ENCODE results near the gene ZNF460. TPM values are rescaled to one million over a fixed set of nuclear protein-coding genes. Genes with fewer than 3 reads are reported as not detected.
A peak's percentile ranks its signal among the peaks of the same experiment; 100 is the strongest.

The ZNF460 gene
- total RNA-seq, 2 experiments from 2014 or later, result 62.5 to 94.7 TPM

GRCh38 chr19:57233207-57233606, 47.1 kb upstream of the ZNF460 start:
- intact Hi-C loops (cut with micrococcal nuclease; ENCODE audit: unreplicated experiment), result no loop called here
- Histone ChIP-seq H3K9me2 (ENCODE audit: insufficient read depth, low read length) (no peaks in the 10 kb centered on the region), H3K4me1 (ENCODE audit: insufficient read depth, low read length, poor library complexity, severe bottlenecking) (no peaks in the 10 kb centered on the region), H3K9me3 (ENCODE audit: low read length) (no peaks in the 10 kb centered on the region), H3K4me3 (ENCODE audit: low read depth, low read length, poor library complexity, severe bottlenecking) (no peak overlapping the region), H4K20me1 (ENCODE audit: insufficient read depth, low read length) (no peaks in the 10 kb centered on the region), H3K36me3 (ENCODE audit: insufficient read depth, low read length) (no peaks in the 10 kb centered on the region), H3K4me2 (ENCODE audit: low read length) (no peak overlapping the region), H3K27ac (ENCODE audit: low read depth, low read length, poor library complexity, severe bottlenecking) (no peak overlapping the region), H2AFZ (ENCODE audit: low read length) (no peak overlapping the region), H3K79me2 (ENCODE audit: insufficient read depth, low read depth, low read length) (no peaks in the 10 kb centered on the region)
- POLR2A ChIA-PET, result no interaction called here
- no TSS peak for BruUV-seq (replicated peaks)
- CTCF ChIA-PET (ENCODE audit: unreplicated experiment), result no interaction called here
- DNase-seq (ENCODE audit: low spot score), result no peak
- TF ChIP-seq, protein P1, sequence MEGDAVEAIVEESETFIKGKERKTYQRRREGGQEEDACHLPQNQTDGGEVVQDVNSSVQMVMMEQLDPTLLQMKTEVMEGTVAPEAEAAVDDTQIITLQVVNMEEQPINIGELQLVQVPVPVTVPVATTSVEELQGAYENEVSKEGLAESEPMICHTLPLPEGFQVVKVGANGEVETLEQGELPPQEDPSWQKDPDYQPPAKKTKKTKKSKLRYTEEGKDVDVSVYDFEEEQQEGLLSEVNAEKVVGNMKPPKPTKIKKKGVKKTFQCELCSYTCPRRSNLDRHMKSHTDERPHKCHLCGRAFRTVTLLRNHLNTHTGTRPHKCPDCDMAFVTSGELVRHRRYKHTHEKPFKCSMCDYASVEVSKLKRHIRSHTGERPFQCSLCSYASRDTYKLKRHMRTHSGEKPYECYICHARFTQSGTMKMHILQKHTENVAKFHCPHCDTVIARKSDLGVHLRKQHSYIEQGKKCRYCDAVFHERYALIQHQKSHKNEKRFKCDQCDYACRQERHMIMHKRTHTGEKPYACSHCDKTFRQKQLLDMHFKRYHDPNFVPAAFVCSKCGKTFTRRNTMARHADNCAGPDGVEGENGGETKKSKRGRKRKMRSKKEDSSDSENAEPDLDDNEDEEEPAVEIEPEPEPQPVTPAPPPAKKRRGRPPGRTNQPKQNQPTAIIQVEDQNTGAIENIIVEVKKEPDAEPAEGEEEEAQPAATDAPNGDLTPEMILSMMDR (conservative IDR thresholded peaks at IDR 0.05; ENCODE audit: low read length), result no peak
- no peak for TF ChIP-seq EZH2phosphoT487 (IDR thresholded peaks at IDR 0.05; ENCODE audit: borderline replicate concordance, low read depth, low read length)

DNA sequence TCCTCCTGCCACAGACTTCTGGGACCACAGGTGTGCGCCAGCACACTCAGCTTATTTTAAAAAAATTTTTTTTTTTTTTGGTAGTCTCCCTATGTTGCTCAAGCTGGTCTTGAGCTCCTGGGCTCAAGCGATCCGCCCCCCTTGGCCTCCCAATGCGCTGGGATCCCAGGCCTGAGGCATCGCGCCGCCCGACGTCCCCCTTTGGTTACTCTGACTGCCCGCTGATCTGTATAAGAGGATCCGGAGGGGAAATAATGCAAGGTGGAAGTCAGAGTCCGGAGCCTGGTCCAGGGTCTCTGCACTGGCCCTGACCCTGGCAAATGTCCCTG, 40.3 kb upstream of the ZNF460 start:
- peak overlapping the region; percentile 94 for H2AFZ ChIP-seq (ENCODE audit: low read length)
- DNase-seq (ENCODE audit: low spot score), result no peak
- TF ChIP-seq, protein P1 (conservative IDR thresholded peaks at IDR 0.05; ENCODE audit: low read length), result no peak
- no peak for TF ChIP-seq EZH2phosphoT487 (IDR thresholded peaks at IDR 0.05; ENCODE audit: borderline replicate concordance, low read depth, low read length)
- no peaks in the 10 kb centered on the region for H3K9me3 ChIP-seq (ENCODE audit: low read length)
- peaks cover 20% of the 10 kb centered on the region for H3K79me2 ChIP-seq (ENCODE audit: insufficient read depth, low read depth, low read length)
- BruUV-seq (replicated peaks), result no TSS peak
- peak overlapping the region; percentile 89 for H3K4me3 ChIP-seq (ENCODE audit: low read depth, low read length, poor library complexity, severe bottlenecking)
- ChIA-PET CTCF (ENCODE audit: unreplicated experiment) (no interaction called here), POLR2A (interaction anchor here (0.6 kb wide), 1 partner anchor 839 kb away, joined by 3 read pairs; no protein-coding TSS in a partner anchor)
- H3K4me2 ChIP-seq (ENCODE audit: low read length), result peak overlapping the region; percentile 45
- H4K20me1 ChIP-seq (ENCODE audit: insufficient read depth, low read length), result peaks cover 4% of the 10 kb centered on the region; the same call in 1 of the 2 replicates
- intact Hi-C loops (cut with micrococcal nuclease; ENCODE audit: unreplicated experiment), result loop anchor here (1.0 kb wide), 1 partner anchor 40 kb away; the partner anchor contains the start of gene ZNF460
- peaks cover 7% of the 10 kb centered on the region for H3K36me3 ChIP-seq (ENCODE audit: insufficient read depth, low read length)
- peaks cover 20% of the 10 kb centered on the region for H3K4me1 ChIP-seq (ENCODE audit: insufficient read depth, low read length, poor library complexity, severe bottlenecking)
- no peaks in the 10 kb centered on the region for H3K9me2 ChIP-seq (ENCODE audit: insufficient read depth, low read length)
- no peak overlapping the region for H3K27ac ChIP-seq (ENCODE audit: low read depth, low read length, poor library complexity, severe bottlenecking)

DNA sequence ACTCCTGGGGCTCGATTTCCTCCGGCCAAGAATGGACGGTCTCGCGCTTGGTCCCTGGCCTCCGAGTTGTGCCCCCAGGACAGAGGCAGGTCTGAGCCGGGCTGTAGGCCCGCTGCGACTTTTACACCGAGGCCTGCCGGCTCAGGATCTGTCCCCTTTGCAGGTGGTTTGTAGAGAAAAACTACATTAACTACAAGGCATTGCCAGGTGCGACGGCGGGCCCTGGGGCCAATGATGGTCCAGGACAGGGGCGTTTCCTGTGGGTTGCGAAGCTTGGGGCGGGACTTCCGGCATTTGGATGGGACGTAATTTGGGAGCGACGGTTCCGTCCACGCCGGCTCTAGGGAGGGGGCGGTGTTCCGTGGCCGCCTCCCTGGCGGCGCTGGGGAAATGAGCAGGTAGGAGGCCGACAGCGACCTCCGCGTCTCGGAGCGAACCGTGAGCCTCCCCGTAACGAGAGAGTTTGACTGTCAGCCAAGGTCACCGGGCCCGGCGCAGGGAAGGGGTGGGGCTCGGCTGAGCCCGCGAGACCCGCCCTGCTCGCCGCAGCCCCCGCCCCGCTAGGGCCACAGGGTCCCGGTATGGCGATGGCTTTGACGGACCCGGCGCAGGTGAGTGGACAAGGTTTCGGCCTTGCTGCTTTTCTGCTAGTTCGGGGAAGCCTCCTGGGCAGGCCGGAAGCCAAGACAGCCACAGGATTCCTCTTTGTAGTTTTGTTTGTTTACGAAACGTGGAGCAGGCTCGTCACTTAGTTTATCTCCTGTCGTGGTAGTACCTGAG, 39.8 kb upstream of the ZNF460 start, which contains the start of gene ZNF805:
Gene ZNF805, plus strand, starts transcription at position 322 of the 780 bp plus-strand sequence. Its CDS starts 260 bp downstream, at position 582.
- TSS peak; percentile 76 for BruUV-seq (replicated peaks)
- POLR2A ChIA-PET, result interaction anchor here (0.6 kb wide), 2 partner anchors 839 to 925 kb away, joined by 3 to 4 read pairs; no protein-coding TSS in a partner anchor

More for the DNA sequence above, 39.8 kb upstream of the ZNF460 start, which contains the start of gene ZNF805:
- H3K9me3 ChIP-seq (ENCODE audit: low read length), result no peaks in the 10 kb centered on the region
- H3K27ac ChIP-seq (ENCODE audit: low read depth, low read length, poor library complexity, severe bottlenecking), result peak within 1 kb of the TSS; percentile 58
- TF ChIP-seq, protein P1 (conservative IDR thresholded peaks at IDR 0.05; ENCODE audit: low read length), result no peak
- TF ChIP-seq EZH2phosphoT487 (IDR thresholded peaks at IDR 0.05; ENCODE audit: borderline replicate concordance, low read depth, low read length), result no peak
- peaks cover 10% of the 10 kb centered on the region for H3K36me3 ChIP-seq (ENCODE audit: insufficient read depth, low read length)
- intact Hi-C loops (cut with micrococcal nuclease; ENCODE audit: unreplicated experiment), result loop anchor here (1.0 kb wide), 1 partner anchor 40 kb away; the partner anchor contains the start of gene ZNF460
- H4K20me1 ChIP-seq (ENCODE audit: insufficient read depth, low read length), result peaks cover 4% of the 10 kb centered on the region; the same call in 1 of the 2 replicates
- CTCF ChIA-PET (ENCODE audit: unreplicated experiment), result no interaction called here
- peak within 1 kb of the TSS; percentile 94 for H2AFZ ChIP-seq (ENCODE audit: low read length)
- H3K9me2 ChIP-seq (ENCODE audit: insufficient read depth, low read length), result no peaks in the 10 kb centered on the region
- peaks cover 20% of the 10 kb centered on the region for H3K79me2 ChIP-seq (ENCODE audit: insufficient read depth, low read depth, low read length)
- H3K4me2 ChIP-seq (ENCODE audit: low read length), result peak within 1 kb of the TSS; percentile 75
- H3K4me3 ChIP-seq (ENCODE audit: low read depth, low read length, poor library complexity, severe bottlenecking), result peak within 1 kb of the TSS; percentile 89
- peaks cover 20% of the 10 kb centered on the region for H3K4me1 ChIP-seq (ENCODE audit: insufficient read depth, low read length, poor library complexity, severe bottlenecking)
- peak; percentile 95 for DNase-seq (ENCODE audit: low spot score)

Data from OCI-LY7 (cell line).